GM12892 (cell line): ENCODE results near the gene PSMB2.

ENCODE experiments used
- DNase-seq: peaks from one replicate; pipeline ENCODE4 v3.0.0; 2011; ENCODE audit not compliant: insufficient read length
- FAIRE-seq: peaks from 2 replicates; lab custom pipeline; 2011; peaks lifted over from hg19 to GRCh38; lab: Jason Lieb, UNC
- POLR2A ChIP-seq: IDR thresholded peaks from 2 replicates; pipeline ENCODE4 v1.6.1; 2011; ENCODE audit warnings: low read depth, low read length, control low read depth
- POLR2AphosphoS5 ChIP-seq: IDR thresholded peaks from 2 replicates; pipeline ENCODE4 v1.6.1; 2011; ENCODE audit warnings: low read depth, low read length, control low read depth
- TAF1 ChIP-seq: IDR thresholded peaks from 2 replicates; pipeline ENCODE4 v1.6.1; 2011; ENCODE audit warnings: low read depth, mild to moderate bottlenecking, control low read depth, low read length, borderline replicate concordance

PSMB2 gene

DNA sequence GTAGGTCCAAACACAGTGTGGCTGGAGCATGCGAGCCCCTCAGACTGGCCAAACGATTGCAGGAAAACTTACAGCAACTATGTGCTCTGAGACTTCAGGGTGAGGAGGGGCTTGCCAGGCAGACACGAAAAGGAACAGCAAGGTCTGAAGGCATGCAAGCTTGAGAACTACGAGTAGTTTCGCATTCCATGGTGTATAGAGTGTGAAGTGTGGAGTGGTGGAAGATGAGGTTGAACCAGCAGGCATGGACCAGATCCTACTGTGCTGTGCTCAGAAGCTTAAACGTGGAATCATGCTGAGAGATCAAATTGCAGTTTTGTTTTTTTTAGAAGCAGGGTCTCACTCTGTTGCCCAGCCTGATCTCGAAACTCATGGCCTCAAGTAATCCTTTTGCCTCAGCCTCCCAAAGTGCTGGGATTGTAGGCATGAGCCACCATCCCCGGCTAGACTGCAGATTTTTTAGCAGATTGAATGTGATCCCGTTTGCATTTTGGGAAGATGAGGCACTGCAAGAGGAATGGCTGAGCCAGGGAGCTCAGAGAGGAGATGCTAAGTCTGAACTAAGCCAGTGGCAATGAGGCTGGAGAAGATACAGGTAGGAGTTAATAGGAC is 73.3 kb downstream of the PSMB2 start:
- no peak; the same call in 1 of the 2 replicates for TF ChIP-seq POLR2AphosphoS5
- no peak for TF ChIP-seq TAF1
- no peak for TF ChIP-seq POLR2A
- DNase-seq (no peak), FAIRE-seq (no peak)

DNA sequence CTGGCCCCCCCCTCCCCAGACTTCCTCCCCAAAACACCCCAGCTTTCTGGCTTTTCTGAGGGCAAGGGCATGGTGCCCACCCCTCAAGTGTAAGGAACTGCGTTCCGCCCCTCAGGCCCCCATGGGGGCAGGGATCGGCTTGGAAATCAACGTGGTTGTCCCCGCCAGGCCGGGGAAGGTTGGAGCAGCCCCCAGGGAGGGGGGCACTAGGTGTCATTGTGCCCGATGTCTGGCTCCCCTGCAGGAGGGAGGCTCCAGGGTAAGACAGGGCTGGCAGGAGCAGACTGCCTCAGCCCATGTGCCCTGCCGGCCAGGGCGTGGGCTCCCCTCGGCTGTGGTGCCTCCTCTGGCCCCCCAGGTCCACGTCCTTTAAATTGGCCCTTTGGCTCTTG is 75.6 kb downstream of the PSMB2 start:
- TF ChIP-seq TAF1 (no peak), POLR2A (no peak), POLR2AphosphoS5 (no peak)
- DNase-seq, result no peak
- no peak for FAIRE-seq

DNA sequence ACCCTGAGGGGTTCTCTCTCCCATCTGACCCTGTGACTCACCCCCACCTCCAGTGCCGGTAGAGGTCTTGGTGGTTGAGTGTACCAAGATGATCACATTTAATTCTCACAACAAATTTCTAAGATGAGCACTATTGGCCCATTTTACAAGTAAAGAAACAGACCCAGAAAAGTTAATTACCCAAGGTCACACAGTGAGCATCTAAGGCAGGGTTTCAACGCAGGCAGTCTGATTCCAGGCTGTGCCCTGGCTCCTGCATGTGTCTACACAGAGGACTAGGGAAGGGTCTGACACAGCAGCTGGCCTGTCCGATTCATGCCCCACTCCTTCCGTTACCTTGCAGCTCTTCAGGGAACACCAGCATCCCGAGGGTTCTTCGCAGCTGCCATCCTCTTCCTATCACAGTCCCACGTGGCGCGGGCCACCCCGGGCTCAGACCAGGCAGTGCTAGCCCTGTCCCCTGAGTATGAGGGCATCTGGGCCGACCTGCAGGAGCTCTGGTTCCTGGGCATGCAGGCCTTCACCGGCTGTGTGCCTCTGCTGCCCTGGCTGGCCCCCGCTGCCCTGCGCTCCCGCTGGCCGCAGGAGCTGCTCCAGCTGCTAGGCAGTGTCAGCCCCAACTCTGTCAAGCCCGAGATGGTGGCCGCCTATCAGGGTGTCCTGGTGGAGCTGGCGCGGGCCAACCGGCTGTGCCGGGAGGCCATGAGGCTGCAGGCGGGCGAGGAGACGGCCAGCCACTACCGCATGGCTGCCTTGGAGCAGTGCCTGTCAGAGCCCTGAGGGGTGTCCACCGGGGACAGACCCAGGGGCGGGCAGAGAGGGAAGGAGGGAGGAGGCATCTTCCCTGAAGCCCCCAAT is 76.2 kb downstream of the PSMB2 start:
- FAIRE-seq (no peak), DNase-seq (no peak)
- no peak for TF ChIP-seq POLR2A
- no peak for TF ChIP-seq TAF1
- TF ChIP-seq POLR2AphosphoS5, result no peak

DNA sequence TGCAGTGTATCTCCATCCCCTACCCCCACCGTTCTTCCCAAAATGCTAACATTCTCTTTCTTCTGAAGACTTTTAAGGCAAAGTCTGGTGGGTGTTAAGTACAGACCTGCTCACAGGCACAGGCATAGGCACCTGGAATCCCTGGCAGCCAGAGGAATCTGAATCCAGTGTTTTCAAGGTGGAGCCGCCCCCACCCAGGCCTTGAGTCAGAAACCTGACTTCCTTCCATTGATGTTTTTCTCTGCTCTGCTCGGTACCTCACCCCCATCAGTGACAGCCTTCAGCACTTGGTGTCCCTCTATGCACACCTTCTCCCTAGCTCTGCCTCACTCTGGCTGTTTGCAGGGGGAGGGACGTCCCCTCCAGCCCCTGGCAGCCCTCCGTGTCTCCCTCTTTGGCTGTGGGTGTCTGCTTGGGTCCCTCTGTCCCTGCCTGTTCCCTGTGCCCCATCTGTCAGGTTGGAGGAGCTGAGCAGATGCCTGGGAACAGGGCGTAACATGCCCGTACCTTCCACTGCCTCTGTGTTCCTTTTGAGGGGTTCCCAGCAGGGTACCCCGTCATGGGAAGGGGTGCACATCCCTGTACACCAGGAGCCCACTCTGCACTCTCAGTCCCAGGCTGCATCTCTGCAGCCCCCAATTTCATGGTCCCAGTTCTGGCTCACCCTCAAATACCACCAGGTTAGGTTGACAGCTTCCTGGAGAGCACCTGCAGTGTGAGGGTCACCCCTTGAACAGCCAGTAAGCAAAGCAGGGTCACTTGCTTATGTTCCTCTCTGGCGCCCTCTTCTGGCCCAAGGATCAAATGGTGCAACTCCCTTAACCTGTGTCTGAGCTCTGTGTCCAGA is 77.1 kb downstream of the PSMB2 start:
- peak; percentile 75 for DNase-seq
- FAIRE-seq, result peak; percentile 92
- TF ChIP-seq POLR2AphosphoS5, result no peak

DNA sequence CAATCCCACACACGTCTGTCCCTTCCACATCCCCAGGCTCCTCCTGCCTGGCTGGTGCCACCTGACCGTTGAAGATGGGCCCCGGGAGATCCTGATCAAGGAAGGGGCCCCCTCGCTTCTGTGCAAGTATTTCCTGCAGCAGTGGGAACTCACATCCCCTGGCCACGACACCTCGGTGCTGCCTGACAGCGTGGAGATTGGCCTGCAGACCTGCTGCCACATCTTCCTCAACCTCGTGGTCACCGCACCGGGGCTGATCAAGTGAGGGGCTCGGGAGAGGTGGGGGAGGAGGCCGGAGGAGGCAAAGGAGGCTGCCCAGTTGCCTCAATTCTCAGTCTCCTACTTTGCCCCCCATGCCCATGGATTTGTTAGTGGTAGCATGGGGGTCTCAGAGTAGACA is 78.2 kb downstream of the PSMB2 start:
- TF ChIP-seq POLR2A, result no peak
- TF ChIP-seq TAF1, result no peak
- no peak for TF ChIP-seq POLR2AphosphoS5
- no peak for DNase-seq
- no peak for FAIRE-seq

DNA sequence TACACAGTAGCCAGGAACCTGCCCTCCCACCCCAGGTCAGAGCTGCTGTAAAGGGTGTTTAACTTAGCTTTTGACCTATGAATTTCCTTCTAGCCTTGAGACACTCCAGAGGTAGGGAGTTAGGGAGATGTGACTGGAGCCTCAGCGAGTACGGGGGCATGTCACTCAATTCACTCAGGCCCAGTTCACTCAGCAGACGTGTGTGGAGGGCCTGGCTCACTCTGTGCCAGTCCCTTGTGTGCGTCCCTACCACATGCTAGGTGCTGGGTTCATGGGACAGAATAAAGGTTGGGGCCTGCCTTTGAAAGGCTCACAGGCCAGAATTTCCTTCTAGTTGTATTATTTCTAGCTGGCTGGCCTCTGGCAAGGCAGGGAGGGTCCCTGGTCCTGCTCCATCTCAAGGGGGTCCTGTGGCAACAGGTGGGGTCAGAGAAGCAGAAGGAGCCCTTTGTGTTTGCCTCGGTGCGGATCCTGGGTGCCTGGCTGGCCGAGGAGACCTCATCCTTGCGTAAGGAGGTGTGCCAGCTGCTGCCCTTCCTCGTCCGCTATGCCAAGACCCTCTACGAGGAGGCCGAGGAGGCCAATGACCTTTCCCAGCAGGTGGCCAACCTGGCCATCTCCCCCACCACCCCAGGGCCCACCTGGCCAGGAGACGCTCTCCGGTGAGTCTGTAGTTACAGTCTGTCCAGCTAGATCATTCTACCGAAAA is 79.2 kb downstream of the PSMB2 start:
- no peak for DNase-seq
- FAIRE-seq, result no peak
- TF ChIP-seq POLR2A (no peak), TAF1 (no peak), POLR2AphosphoS5 (no peak)

DNA sequence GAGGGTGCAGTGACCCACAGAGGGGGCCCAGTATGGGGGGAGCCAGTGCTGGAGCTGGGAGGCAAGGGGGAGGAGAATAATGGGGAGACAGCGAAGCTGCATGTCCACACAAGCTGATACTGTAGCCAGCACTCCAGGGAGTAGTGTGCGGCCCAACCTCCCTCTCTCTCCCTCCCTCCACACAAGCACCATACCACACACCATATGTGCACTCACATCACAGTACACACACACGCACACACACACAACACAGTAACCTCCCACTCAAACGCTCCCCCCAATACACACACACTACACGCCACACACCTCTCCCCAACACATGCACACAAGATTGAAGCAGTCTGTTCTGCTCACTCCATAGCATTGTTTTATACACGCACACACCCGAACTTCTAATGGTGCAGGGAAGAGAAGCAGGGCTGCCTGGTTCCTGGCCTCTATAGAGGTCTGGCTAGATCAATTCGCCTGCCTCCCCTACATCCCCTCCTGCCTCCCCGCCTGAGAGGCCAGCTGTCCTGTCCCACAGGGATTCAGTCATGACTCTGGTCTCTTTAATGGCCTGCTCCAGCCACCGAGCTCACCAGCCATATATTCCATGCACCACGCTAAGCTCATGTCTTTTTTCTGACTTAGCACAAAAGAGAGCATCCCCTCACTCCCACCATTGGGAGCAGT is 79.9 kb downstream of the PSMB2 start:
- no peak for FAIRE-seq
- DNase-seq, result no peak
- TF ChIP-seq TAF1 (no peak), POLR2AphosphoS5 (no peak), POLR2A (0 out of 2 replicates have a peak, but pooled peaks have one; percentile 19)

DNA sequence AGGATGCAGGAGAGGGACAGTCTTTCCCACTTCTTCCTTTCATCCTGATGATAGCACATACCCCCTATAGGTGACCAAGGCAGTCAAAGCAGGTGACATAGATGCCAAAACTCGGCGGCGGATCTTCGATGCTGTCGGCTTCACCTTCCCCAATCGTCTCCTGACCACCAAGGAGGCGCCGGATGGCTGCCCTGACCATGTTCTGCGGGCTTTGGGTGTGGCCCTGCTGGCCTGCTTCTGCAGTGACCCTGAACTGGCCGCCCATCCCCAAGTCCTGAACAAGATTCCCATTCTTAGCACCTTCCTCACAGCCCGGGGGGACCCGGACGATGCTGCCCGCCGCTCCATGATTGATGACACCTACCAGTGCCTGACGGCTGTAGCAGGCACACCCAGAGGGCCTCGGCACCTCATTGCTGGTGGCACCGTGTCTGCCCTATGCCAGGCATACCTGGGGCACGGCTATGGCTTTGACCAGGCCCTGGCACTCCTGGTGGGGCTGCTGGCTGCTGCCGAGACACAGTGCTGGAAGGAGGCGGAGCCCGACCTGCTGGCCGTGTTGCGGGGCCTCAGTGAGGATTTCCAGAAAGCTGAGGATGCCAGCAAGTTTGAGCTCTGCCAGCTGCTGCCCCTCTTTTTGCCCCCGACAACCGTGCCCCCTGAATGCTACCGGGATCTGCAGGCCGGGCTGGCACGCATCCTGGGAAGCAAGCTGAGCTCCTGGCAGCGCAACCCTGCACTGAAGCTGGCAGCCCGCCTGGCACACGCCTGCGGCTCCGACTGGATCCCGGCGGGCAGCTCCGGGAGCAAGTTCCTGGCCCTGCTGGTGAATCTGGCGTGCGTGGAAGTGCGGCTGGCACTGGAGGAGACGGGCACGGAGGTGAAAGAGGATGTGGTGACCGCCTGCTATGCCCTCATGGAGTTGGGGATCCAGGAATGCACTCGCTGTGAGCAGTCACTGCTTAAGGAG is 80.8 kb downstream of the PSMB2 start:
- TF ChIP-seq POLR2A (no peak), POLR2AphosphoS5 (no peak), TAF1 (no peak)
- FAIRE-seq (no peak), DNase-seq (no peak)

DNA sequence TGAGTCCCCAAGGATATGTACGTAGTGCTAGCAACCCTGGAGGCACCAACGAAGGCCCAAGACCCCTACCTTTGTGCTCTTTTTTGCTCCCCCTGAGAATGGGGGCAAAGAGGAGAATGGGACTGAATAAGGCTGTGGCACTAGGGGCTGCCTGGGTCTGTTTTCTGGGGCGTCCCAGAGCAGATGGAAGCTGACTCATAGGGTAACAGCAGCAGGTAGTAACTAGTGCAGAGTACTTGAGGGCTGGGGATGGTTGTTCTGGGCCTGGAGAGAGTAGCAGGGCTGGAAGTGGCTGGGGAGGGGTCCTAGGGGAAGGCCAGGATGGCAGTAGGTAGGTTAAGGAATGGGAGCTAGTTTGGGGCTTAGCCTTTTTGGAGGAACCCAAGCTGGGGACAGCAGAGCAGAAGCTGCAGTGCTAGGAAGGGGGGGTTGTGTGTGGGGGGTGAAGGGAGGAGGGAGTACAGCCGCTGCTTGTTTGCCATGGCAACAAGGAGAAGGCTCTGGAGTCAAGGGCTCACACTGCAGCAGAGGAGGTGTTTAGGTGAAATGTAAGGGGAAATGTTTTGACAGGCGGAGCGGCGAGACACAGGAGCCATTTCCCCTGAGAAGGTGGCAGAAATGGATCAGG is 81.9 kb downstream of the PSMB2 start:
- no peak for DNase-seq
- TF ChIP-seq POLR2AphosphoS5 (no peak), TAF1 (no peak), POLR2A (no peak)
- FAIRE-seq, result no peak
